Stimulated activated effector memory CD8-positive, alpha-beta T cell treated with anti-CD3 and anti-CD28 coated beads, Interleukin-12 subunit alpha, Interleukin-12 subunit beta, amount 100 ng/mL, for 72 hours (primary cell): ENCODE results near the gene TRAPPC14.
"Not testable (repeated sequence)": the region's sequence is repeated elsewhere in the genome, so short reads cannot be mapped to it uniquely, and the experiment has no call there.

Experiments
- ATAC-seq: fragments of 150-1000 bp; cut with Tn5 transposase; 2 replicates; pipeline ENCODE4 v1.10.0; 2021
- DNase-seq, 2 donors: peaks; one replicate each; pipeline ENCODE4 v3.0.0; 2021 to 2022; ENCODE audit warnings: low spot score in 2 of 2
- H3K27ac Mint-ChIP-seq: one replicate; pipeline ENCODE4 v1.8.0; 2022; ENCODE audit warnings: mild to moderate bottlenecking, mixed read lengths
- H3K36me3 Mint-ChIP-seq: one replicate; pipeline ENCODE4 v1.8.0; 2022; ENCODE audit warnings: mild to moderate bottlenecking, mixed read lengths
- H3K4me1 Mint-ChIP-seq: one replicate; pipeline ENCODE4 v1.8.0; 2022; ENCODE audit warnings: mixed read lengths
- H3K4me3 Mint-ChIP-seq: one replicate; pipeline ENCODE4 v1.8.0; 2022; ENCODE audit warnings: mild to moderate bottlenecking, mixed read lengths
- H3K9me3 Mint-ChIP-seq: one replicate; pipeline ENCODE4 v1.8.0; 2022; ENCODE audit warnings: mixed read lengths

TRAPPC14 gene

DNA sequence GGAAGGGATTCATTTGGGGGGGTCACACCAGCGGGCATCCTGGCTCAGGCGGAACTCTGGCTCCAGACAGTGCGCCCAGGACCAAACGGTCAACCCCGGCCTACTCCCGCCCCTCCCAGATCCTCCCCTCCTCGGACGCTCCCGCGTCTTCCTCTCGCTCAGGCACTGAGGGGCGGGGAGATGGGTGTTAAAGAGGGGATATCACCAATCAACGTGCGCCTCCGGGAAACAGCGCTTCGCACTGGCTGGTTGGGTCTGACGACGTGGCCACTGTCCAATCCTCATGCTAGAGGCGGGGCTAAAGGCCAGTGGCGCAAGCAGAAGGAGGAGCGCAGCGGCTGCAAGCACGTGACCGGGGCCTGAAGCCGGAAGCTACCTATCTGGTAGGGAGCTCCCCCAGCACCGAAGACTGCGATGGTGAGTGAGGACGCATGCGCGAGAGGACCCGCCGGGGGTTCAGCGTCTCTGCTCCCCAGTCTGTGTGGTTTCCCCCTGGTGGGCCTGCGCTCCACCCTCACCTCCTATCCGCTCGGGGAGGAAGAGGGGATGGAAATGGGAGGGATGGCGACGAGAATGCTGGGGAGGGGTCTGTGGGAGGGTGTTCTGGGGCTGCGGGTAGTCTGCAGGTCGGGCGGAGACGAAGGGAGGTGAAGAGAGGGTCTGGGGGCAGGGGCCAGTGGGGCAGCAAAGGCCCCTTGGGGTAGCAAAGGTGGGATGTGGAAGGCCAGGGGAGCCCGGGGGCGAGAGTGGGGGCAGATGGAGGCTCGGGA is 9.8 kb downstream of the TRAPPC14 start, which contains the start of gene LAMTOR4:
Gene LAMTOR4 (plus strand): TSS at position 360 of the 770 bp plus-strand sequence. CDS start 55 bp downstream, at position 415.
- Mint-ChIP-seq H3K27ac (peak within 1 kb of the TSS; percentile 98), H3K4me1 (peaks cover 36% of the 10 kb centered on the region), H3K36me3 (peaks cover 46% of the 10 kb centered on the region), H3K4me3 (peak within 1 kb of the TSS; percentile 98), H3K9me3 (no peaks in the 10 kb centered on the region)
- peak; percentile 85 to 98 for DNase-seq
- peak; percentile 98 for ATAC-seq

- Mint-ChIP-seq H3K27ac (peak overlapping the region; percentile 98), H3K4me1 (peaks cover 32% of the 10 kb centered on the region), H3K4me3 (peak overlapping the region; percentile 98), H3K9me3 (no peaks in the 10 kb centered on the region), H3K36me3 (peaks cover 40% of the 10 kb centered on the region)
- no peak for DNase-seq
- ATAC-seq, result no peak
Measured at GRCh38 chr7:100148225-100148558, 10.3 kb downstream of the TRAPPC14 start.

- DNase-seq (no peak), ATAC-seq (no peak)
- no peaks in the 10 kb centered on the region for H3K9me3 Mint-ChIP-seq
- no peak overlapping the region for H3K4me3 Mint-ChIP-seq
- no peak overlapping the region for H3K27ac Mint-ChIP-seq
- H3K36me3 Mint-ChIP-seq, result peaks cover 31% of the 10 kb centered on the region
- H3K4me1 Mint-ChIP-seq, result peaks cover 24% of the 10 kb centered on the region
Measured at GRCh38 chr7:100147278-100147677, 11.2 kb downstream of the TRAPPC14 start.

DNA sequence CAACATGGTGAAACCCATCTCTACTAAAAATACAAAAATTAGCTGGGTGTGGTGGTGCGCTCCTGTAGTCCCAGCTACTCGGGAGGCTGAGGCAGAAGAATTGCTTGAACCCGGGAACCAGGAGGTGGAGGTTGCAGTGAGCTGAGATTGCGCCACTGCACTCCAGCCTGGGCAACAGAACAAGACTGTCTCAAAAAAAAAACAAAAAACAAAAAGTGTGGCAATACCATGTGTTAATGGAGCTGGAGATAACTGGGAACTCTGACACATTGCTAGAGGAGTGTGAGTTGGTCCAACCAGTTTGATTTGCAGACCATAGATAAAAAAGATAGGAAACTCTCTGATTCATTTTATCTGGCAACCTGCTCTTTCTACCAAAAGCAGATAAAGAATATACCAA is 12.2 kb downstream of the TRAPPC14 start:
- Mint-ChIP-seq H3K4me1 (peaks cover 24% of the 10 kb centered on the region), H3K36me3 (peaks cover 22% of the 10 kb centered on the region)
- H3K4me3 Mint-ChIP-seq, DNase-seq, H3K9me3 Mint-ChIP-seq, ATAC-seq, H3K27ac Mint-ChIP-seq: not testable (repeated sequence)

- Mint-ChIP-seq H3K4me1 (peaks cover 8% of the 10 kb centered on the region), H3K36me3 (no peaks in the 10 kb centered on the region), H3K4me3 (no peak overlapping the region), H3K27ac (no peak overlapping the region), H3K9me3 (no peaks in the 10 kb centered on the region)
- DNase-seq, result no peak
- no peak for ATAC-seq
Measured at GRCh38 chr7:100142461-100142860, 16.1 kb downstream of the TRAPPC14 start.

- H3K4me3 Mint-ChIP-seq, result no peak overlapping the region
- H3K9me3 Mint-ChIP-seq, result no peaks in the 10 kb centered on the region
- ATAC-seq (peak; percentile 13), DNase-seq (no peak)
- H3K36me3 Mint-ChIP-seq, result no peaks in the 10 kb centered on the region
- no peak overlapping the region for H3K27ac Mint-ChIP-seq
- peaks cover 8% of the 10 kb centered on the region for H3K4me1 Mint-ChIP-seq
Measured at GRCh38 chr7:100141555-100141949, 17.0 kb downstream of the TRAPPC14 start.

DNA sequence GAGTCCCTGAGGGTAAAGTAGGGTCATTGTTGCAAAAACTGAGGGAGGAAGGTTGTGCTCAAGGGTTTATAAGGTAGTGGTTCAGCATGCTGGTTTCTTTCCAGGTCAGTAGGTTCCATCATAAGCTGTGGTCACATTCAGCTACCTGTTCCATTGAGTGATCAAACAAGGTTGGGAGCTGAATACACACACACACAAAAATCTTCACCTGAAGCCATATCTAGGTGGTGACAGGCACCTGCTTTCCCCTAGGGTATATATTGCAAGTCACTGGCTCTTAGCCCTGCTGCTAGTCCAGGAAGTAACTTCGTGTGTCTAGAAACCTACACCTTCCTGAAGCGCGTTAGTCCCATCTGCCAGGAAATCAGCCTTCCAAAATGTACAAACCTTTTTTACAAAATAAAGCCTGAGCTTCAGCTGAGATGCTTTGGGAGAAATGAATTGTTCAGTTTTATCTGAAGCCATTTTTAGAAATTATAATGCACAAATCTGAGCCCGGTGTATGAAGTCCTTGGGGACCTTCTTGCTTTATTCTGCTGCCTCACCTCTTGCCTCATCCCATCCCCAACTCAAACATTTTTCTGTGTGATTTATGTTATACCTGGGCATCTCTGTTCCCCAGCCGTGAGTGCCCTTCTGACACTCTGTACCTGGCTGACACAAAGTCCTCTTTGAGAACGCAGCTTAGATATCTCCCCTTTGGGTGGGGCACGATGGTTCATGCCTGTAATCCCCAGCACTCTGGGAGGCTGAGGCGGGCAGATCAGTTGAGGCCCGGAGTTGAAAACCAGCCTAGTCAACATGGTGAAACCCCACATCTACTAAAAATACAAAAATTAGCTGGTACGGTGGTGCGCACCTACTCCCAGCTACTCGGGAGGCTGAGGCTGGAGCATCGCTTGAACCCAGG is 20.4 kb downstream of the TRAPPC14 start:
- DNase-seq (no peak), ATAC-seq (no peak)
- no peaks in the 10 kb centered on the region for H3K9me3 Mint-ChIP-seq
- H3K27ac Mint-ChIP-seq, result no peak overlapping the region
- no peaks in the 10 kb centered on the region for H3K36me3 Mint-ChIP-seq
- peaks cover 8% of the 10 kb centered on the region for H3K4me1 Mint-ChIP-seq
- no peak overlapping the region for H3K4me3 Mint-ChIP-seq

- peaks cover 18% of the 10 kb centered on the region for H3K4me1 Mint-ChIP-seq
- peak; percentile 86 for ATAC-seq
- H3K27ac Mint-ChIP-seq, result no peak overlapping the region
- H3K4me3 Mint-ChIP-seq, result no peak overlapping the region
- peaks cover 6% of the 10 kb centered on the region for H3K36me3 Mint-ChIP-seq
- H3K9me3 Mint-ChIP-seq, result no peaks in the 10 kb centered on the region
- peak in 1 of 2 donors; percentile 73 for DNase-seq
Measured at GRCh38 chr7:100132697-100133151, 25.8 kb downstream of the TRAPPC14 start.

GRCh38 chr7:100132126-100132525 is 26.4 kb downstream of the TRAPPC14 start:
- no peak for DNase-seq
- no peaks in the 10 kb centered on the region for H3K9me3 Mint-ChIP-seq
- H3K4me3 Mint-ChIP-seq, result peak overlapping the region; percentile 58
- peaks cover 8% of the 10 kb centered on the region for H3K36me3 Mint-ChIP-seq
- H3K4me1 Mint-ChIP-seq, result peaks cover 18% of the 10 kb centered on the region
- H3K27ac Mint-ChIP-seq, result no peak overlapping the region
- no peak for ATAC-seq

DNA sequence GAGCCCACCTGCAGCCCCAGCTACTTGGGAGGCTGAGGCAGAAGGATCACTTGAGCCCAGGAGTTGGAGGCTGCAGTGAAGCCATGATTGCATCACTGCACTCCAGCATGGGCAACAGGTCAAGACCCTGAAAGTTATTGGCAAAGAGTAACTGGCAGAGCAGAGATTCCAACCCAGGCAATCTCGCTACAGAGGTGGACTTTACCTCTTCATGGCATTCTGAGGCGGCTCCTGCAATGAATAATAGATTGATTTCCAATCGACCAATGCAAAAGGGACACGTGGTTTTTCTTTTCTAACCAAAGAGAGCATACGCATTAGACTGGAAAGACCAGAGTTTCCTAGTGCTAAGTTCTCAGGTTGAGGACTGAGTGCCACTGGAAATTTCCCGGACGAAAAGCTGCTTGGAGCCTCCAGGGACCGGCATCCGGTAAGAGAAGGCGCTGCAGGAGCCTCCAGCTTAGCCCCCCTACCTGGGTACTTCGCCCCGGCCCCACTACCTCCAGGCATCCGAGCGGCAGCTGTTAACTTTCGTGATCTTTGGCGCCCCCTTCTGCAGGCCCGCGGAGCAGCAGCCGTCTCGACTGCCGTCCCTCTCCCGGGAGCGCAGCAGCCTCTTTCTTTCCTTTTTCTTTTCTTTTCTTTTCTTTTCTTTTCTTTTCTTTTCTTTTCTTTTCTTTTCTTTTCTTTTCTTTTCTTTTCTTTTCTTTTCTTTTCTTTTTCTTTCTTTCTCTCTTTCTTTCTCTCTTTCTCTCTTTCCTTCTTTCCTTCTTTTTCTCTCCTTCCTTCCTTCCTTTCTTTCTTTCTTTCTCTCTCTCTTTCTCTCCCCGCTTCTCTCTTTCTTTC is 27.7 kb downstream of the TRAPPC14 start:
- H3K36me3 Mint-ChIP-seq, result peaks cover 21% of the 10 kb centered on the region
- no peak overlapping the region for H3K27ac Mint-ChIP-seq
- peak; percentile 93 to 96 for DNase-seq
- H3K4me1 Mint-ChIP-seq, result peaks cover 18% of the 10 kb centered on the region
- peak; percentile 23 for ATAC-seq
- no peaks in the 10 kb centered on the region for H3K9me3 Mint-ChIP-seq
- H3K4me3 Mint-ChIP-seq, result peak overlapping the region; percentile 58

DNA sequence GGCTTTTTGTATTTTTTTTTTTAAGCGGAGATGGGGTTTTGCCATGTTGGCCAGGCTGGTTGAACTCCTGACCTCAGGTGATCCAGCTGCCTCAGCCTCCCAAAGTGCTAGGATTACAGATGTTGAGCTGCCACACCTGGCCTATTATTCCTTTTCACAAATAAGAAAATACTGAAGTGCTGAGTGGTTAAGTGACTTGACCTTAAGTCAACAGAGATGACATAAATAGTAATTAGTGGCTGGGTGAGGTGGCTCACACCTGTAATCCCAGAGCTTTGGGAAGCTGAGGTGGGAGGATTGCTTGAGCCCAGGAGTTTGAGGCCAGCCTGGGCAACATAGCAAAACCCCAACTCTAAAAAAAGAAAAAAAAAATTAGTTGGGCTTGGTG is 28.3 kb downstream of the TRAPPC14 start:
- Mint-ChIP-seq H3K36me3 (peaks cover 23% of the 10 kb centered on the region), H3K4me1 (peaks cover 18% of the 10 kb centered on the region)
- ATAC-seq, H3K9me3 Mint-ChIP-seq, DNase-seq, H3K27ac Mint-ChIP-seq, H3K4me3 Mint-ChIP-seq: not testable (repeated sequence)

- Mint-ChIP-seq H3K4me1 (peaks cover 26% of the 10 kb centered on the region), H3K27ac (no peak overlapping the region), H3K9me3 (no peaks in the 10 kb centered on the region), H3K4me3 (peak overlapping the region; percentile 95), H3K36me3 (peaks cover 23% of the 10 kb centered on the region)
- ATAC-seq, result no peak
- no peak for DNase-seq
Measured at GRCh38 chr7:100128637-100128963, 29.9 kb downstream of the TRAPPC14 start.

DNA sequence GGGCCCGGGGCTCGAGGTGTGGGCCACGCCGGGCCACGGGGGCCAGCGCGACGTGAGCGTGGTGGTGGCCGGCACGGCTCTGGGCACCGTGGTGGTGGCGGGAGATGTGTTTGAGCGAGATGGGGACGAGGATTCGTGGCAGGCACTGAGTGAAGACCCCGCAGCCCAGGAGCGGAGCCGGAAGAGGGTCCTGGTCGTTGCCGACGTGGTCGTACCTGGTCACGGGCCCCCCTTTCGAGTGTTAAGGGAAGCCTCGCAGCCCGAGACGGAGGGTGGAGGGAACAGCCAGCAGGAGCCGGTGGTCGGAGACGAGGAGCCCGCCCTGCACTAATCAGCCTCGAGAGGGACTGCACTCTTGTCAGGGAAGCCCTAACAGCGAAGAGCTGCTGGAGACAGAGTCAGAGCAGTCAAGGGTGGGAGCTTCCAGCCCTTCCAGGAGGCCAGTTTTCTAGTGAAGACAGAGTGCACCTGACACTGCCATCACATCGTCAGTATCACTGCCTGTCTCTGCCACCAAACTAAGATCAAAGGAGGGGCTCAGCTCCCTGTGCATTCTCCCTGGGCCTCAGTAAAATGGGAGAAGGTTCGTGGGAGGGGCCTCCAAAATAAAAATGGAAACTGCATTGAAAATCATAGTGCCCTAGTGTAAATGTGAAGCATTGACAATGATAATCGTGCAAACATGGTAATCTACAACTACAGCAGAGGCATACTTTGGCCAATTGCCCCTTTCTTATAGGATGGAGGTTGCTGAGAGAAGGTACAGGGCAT is 30.5 kb downstream of the TRAPPC14 start:
- H3K27ac Mint-ChIP-seq, result peak overlapping the region; percentile 61
- no peaks in the 10 kb centered on the region for H3K9me3 Mint-ChIP-seq
- peak; percentile 9 for ATAC-seq
- peaks cover 26% of the 10 kb centered on the region for H3K4me1 Mint-ChIP-seq
- peak in 1 of 2 donors; percentile 63 for DNase-seq
- peaks cover 29% of the 10 kb centered on the region for H3K36me3 Mint-ChIP-seq
- peak overlapping the region; percentile 95 for H3K4me3 Mint-ChIP-seq
